NCI-H2196 treated with DMSO at 0.1 percent for 48 hours (cell line): Measurements from ENCODE around the gene ST6GALNAC3.

Source experiments
- DNase-seq: peaks from one replicate; lab custom pipeline; 2025; ENCODE audit not compliant: unreplicated experiment; lab: John Stamatoyannopoulos, UW

ST6GALNAC3 gene

DNA sequence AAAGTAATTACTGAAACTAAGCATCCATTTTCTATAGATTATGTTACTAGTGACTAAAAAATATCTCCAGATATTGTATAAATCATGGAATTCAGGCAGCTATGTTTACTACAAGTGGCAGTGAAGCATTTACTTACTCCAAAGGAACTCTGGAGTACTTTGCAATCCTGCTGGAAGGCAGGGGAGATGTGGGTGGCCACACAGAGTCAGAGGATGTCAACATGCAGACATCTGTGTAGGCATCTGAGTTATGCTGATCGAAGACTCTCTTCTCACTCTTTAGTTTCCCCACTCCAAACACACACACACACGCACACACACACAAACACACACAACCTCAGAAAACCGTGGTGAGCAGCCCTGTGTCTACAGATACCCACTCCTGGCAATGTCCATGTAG lies 112.9 kb downstream of the ST6GALNAC3 start:
- DNase-seq, result no peak

GRCh38 chr1:76189310-76189709 lies 114.8 kb downstream of the ST6GALNAC3 start:
- DNase-seq, result no peak

- DNase-seq, result no peak
These were observed 116.3 kb downstream of the ST6GALNAC3 start for GRCh38 chr1:76190749-76191424.

GRCh38 chr1:76191561-76191960 lies 117.0 kb downstream of the ST6GALNAC3 start:
- no peak for DNase-seq

DNA sequence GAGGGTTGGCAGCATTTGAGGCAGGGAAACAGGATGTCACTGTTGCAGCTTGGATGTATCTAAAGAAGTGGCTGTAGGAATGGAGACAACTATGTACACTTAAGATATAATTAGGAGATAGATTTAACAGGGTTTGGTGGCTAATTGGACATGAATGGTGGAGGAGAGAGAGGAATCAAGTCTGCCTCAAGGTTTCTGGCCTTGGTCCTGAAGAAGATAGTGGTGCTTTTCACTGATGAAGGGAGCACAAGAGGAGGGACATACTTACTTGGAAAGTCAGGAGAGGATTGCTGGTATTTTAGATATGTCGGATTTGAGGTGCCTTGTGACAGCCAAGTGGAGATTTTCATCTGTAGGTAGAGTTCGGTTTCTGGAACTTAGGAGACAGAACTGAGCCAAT lies 123.9 kb downstream of the ST6GALNAC3 start:
- DNase-seq, result no peak

- DNase-seq, result no peak
These were observed 128.1 kb downstream of the ST6GALNAC3 start for GRCh38 chr1:76202670-76203069.

GRCh38 chr1:76203127-76203526 lies 128.6 kb downstream of the ST6GALNAC3 start:
- DNase-seq, result no peak

- DNase-seq, result no peak
These were observed 134.7 kb downstream of the ST6GALNAC3 start for GRCh38 chr1:76209238-76209637.

DNA sequence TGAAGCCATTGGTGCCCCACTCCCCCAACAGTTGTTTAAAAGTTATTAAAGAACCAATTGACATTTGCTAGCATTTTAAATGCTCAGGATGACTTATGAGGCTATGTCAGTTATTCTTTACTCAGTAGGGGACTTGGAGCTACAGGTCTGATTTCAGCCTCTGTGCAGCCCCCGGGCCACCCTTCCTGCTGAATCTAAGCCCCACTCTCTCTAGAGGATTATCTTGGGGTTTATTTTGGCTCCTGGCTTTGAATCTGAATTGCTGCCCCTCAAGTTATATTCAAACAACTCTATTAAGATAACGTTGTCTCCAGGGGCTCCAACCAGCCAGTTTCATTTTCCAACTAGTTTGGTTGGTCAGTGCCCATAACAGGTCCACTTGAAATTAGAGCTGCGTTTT lies 135.1 kb downstream of the ST6GALNAC3 start:
- no peak for DNase-seq

GRCh38 chr1:76210160-76210559 lies 135.6 kb downstream of the ST6GALNAC3 start:
- DNase-seq, result no peak

DNA sequence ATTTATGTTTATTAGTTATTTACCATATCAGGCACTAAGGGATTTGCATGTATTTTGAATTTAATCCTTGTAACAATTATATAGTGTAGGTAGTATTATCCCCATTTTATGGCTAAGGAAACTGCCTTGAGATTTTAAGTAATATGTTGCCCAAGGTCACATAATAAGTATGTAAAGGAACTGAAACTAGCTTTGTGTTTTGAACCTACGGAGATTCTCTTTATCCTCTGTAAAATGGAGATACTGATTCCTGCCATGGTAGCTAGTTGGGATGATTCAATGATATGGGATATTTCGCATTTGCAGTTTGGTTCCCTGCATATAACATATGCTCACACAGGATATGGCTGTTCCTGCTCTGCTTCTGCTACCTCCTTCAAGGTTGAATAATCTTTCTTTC lies 144.3 kb downstream of the ST6GALNAC3 start:
- DNase-seq, result no peak

GRCh38 chr1:76219366-76219818 lies 144.8 kb downstream of the ST6GALNAC3 start:
- no peak for DNase-seq

DNA sequence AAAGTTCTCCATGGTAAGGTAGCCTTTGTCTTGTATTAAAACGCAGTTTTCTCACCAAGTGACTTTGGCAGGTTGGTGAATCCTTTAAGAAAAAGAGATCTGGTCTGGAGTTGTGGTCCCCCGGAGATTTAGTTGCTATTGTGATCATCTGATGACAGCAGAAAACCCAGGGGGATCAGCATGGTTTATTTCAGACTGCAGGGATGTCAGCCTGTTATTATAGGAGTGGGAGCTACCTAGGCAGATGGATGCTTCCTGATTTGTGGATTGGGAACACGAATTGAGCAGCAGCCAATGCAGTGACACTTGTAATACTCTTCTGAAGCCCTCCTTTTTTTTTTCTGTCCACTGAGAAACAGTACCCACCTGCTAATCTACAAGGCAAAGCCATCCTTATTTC lies 150.2 kb downstream of the ST6GALNAC3 start:
- DNase-seq, result no peak

- DNase-seq, result no peak
These were observed 151.0 kb downstream of the ST6GALNAC3 start for GRCh38 chr1:76225526-76225925.

DNA sequence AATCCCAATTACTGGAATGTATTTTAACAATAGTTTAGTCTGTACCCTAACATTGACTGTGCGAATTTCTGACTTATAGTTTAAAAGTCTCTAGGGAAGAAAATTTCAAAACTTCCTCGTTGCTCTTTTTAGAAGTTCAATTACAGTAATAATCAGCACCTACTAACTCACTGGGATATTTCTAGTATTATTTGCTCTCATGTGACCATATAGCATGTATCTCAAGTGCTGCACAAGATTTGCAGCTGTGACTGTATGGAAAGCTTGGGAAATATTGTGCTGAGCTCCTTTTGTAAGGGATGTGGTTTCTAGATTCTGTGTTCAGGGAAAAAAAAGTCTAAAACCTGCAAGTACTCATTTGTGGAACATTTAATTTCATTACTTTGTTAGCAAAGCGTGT lies 153.1 kb downstream of the ST6GALNAC3 start:
- DNase-seq, result no peak

GRCh38 chr1:76229279-76230005 lies 154.9 kb downstream of the ST6GALNAC3 start:
- DNase-seq, result no peak

GRCh38 chr1:76230842-76231281 lies 156.3 kb downstream of the ST6GALNAC3 start:
- DNase-seq, result no peak

GRCh38 chr1:76231320-76231719 lies 156.8 kb downstream of the ST6GALNAC3 start:
- DNase-seq, result no peak

GRCh38 chr1:76232666-76233065 lies 158.1 kb downstream of the ST6GALNAC3 start:
- DNase-seq, result no peak

DNA sequence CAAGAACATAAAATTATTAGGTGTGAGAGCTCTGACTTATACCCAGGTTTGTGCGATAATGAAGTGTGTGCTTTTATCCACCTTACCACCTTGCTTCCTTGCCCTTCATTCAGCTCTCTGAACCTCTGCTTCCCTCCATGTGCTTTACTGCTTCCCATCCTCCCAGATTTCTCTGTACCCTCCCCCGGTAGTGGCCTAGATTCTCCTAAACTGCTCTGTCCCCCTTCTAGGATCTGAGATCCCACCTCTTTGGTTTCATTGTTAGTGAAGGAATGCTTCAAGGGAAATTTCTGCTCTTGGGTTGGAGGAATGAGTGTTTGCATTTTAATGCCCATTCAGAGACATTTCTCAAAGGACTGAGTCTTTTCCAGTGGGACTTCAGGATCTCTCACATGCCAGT lies 159.5 kb downstream of the ST6GALNAC3 start:
- DNase-seq, result no peak

- DNase-seq, result no peak
These were observed 162.7 kb downstream of the ST6GALNAC3 start for GRCh38 chr1:76237211-76237610.

DNA sequence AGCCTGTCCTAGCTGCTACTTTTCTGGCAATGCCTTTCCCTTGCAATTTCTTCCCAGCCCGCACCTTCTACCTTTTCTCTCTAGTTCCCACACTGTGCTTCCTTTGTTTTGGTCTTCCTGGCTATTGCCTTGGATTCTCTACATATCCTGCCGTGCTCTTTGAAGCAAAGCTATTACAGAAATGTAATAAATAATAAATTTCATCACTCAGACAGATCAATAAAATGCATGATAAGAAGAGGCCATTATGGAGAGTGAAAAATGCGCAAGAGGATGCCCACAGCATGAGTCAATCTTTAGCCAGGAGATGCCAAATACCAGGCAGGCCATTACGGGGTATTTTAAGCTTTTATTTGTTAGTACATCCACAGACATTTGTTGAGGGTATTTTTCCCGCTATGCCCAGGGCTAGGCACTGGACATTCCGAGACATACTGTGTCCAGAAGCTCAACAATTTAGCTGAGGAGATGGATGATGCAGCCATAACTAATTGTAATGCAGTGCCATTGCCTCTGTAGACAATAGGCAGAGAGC lies 163.6 kb downstream of the ST6GALNAC3 start:
- no peak for DNase-seq
